DMS 273 (cell line): ENCODE measurements around the gene POFUT2.

Experiments
- DNase-seq: peaks from one replicate; lab custom pipeline; 2025; ENCODE audit not compliant: unreplicated experiment; lab: John Stamatoyannopoulos, UW

Gene POFUT2

DNA sequence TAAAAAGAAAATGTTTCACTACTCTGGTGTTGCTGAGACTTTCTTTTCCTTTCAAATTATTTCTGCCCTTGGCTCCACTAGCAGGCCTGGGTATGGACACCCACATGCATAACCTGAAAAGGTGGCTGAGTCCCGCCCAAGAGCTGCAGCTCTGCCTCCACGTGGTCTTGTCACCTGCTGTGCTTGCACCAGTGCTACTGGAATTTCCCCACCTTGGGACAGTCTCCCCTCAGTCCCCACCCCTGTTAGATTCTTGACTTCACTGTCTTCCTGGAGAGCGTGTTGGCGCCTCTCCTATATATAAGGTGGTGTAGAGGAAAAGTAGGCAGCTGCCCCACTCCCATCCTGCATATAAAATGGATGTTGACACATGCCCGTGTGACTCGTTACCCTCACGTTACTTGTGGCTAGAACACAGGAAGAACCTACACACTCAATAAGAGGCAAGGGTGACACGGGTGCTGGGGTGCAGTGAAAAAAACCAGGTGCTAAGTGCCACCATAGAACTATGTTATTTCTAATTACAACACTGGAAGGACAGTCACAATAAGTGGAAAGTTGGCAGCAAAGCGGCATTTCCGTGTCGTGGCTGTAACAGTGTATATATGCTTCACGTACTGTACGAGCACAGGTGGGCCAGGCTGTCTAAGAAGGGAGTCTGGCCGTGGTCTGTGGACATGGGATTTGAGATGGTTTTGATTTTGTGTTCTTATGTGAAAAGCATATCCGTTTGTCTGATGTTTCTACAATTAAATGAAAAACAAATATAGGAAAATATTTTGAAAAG, 61.0 kb downstream of the POFUT2 start:
- no peak for DNase-seq

DNA sequence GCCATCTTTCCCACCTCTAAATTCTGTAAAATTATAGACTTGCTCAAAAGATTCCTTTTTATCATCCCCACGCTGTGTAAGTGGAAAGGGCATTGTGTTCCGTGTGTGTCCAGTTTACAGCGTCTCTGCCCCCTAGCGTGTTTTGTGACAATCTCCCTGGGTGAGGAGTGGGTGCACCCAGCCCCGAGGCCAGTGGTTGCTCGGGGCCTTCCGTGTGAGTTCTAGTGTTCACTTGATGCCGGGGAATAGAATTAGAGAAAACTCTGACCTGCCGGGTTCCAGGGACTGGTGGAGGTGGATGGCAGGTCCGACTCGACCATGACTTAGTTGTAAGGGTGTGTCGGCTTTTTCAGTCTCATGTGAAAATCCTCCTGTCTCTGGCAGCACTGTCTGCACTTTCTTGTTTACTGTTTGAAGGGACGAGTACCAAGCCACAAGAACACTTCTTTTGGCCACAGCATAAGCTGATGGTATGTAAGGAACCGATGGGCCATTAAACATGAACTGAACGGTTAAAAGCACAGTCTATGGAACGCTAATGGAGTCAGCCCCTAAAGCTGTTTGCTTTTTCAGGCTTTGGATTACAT, 61.9 kb downstream of the POFUT2 start:
- DNase-seq, result no peak

GRCh38 chr21:45225041-45225740, 62.5 kb downstream of the POFUT2 start:
- no peak for DNase-seq

DNA sequence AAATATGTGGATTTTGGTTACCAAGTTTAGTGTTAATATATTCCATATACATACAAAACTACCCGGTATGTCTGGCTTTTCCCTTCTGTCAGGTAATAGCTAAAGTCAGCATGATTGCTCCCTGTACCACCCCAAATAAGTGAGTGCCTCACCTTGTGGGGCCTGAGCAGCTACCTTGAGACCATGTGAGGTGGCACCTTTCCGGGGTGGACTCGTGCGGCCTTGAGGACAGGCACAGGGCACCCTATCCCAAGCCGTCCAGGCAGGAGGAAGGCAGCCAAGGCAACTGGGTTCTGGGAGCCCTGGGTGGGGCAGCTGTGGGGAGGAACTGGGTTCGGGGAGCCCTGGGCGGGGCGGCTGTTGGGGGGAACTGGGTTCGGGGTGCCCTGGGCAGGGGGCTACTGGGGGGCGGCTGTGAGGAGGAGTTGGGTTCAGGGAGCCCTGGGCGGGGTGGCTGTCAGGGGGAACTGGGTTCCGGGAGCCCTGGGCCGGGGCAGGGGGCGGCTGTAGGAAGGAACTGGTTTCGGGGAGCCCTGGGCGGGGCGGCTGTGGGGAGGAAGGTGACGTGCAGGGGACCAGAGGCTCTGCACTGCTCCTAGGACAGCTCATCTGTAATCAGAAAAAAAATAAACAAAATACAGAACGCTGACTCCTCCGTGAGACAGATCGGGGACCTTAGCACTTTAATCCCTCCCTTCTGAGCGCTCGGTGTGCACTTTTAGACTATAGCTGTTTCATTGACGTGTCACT, 63.3 kb downstream of the POFUT2 start:
- no peak for DNase-seq

DNA sequence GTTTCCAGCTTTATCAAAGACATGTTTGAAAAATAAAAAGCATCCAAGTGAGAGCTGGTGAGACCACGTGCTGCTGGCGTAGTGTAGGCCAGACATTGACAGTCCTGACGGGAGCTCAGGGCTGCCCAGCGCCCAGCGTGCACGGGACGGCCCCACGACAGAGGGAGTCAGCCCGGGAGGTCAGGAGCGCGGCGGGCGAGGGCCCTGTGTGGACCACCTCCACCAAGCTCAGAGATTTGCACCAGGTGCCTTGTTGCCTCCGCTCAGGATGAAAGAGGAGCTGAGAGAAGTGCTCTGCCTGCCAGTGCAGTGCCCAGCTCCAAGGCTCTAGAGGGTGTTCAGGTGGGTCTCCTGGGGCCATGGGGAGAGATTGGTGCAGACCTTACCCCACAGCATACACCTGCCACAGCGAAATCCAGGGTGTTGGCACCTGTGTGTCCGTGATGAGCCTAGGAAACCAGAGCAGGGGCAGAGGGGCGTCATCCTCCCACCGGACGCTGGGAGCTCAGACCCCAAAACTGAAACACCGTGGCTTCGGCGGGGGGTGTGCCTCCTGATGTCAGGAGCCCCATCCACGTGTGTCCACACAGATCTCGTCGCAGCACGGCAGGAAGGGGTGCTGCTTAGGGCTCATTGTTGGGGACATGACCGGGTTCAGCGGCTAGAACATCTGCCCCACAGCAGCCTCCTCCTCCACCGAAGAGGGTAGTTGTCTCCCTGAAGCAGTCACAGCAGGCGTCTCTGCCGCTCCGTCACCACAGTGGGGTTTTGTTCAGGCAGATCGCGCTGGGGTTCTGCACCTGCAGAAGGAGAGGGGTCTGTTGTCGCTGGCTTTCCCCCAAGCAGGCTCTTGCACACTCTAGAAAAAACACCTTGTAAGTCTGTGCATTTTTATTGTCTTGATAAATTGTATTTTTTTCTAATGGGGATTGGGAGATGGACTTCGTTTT, 64.2 kb downstream of the POFUT2 start:
- DNase-seq, result no peak

DNA sequence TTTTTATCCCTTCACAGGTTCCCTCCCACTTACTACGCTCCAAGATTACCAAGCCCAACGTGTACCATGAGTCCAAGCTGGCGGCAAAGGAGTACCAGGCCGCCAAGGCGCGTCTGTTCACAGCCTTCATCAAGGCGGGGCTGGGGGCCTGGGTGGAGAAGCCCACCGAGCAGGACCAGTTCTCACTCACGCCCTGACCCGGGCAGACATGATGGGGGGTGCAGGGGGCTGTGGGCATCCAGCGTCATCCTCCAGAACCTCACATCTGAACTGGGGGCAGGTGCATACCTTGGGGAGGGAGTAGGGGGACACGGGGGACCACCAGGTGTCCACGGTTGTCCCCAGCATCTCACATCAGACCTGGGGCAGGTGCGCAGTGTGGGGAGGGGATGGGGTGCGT, 65.7 kb downstream of the POFUT2 start:
- DNase-seq, result no peak

GRCh38 chr21:45220714-45221490, 66.8 kb downstream of the POFUT2 start:
- no peak for DNase-seq

- no peak for DNase-seq
Observed at GRCh38 chr21:45220071-45220481, 67.6 kb downstream of the POFUT2 start.

DNA sequence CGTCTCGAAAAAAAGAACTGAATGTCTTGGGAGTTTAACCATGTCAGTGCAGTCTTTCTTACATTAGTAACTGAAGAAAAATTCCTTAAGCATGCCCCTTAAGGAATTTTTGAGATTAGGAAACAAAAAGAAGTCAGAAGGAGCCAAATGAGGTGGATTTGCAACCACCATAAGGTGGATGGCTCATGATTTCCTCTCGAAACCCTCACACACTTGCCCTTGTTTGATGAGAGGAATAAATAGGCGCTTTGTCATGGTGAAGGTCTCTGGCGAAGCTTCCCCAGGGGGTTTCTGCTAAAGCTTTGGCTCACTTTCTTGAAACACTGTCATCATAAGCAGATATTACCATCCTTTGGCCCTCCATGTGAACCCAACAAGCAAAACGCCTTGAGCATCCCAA, 68.2 kb downstream of the POFUT2 start:
- DNase-seq, result no peak

- DNase-seq, result no peak
Observed at GRCh38 chr21:45217010-45217409, 70.7 kb downstream of the POFUT2 start.

DNA sequence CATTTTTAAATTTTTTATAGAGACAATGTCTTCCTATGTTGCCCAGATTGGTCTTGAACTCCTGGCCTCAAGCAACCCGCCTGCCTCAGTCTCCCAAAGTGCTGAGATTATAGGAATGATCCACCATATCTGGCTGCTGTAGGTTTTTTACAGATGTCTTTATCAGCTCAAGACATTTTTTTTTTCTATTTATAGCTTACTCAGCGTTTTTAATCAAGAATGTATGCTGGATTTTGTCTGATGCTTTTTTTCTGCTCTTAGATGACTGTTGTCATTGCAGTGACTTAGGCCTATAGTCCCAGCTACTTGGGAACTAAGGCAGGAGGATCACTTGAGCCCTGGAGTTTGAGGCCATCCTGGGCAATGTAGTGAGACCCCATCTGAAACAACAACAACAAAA, 72.5 kb downstream of the POFUT2 start:
- DNase-seq, result no peak
